A673 (cell line): ENCODE measurements around the gene ZNF639.

Source experiments
- CTCF ChIP-seq: fragments of 300-800, 200-600 bp; sonication (generic); conservative IDR thresholded peaks from 2 replicates; pipeline ENCODE4 v1.5.1; 2017; ENCODE audit warnings: low read depth, mild to moderate bottlenecking, antibody characterized with exemption, low read length, moderate library complexity, mixed read lengths
- EZH2 ChIP-seq: fragments of 200-600 bp; sonication (generic); IDR thresholded peaks from 2 replicates; pipeline ENCODE4 v1.6.1; 2017; ENCODE audit warnings: borderline replicate concordance, low read depth, mild to moderate bottlenecking, mixed read lengths, antibody characterized with exemption, low read length; ENCODE audit not compliant: poor library complexity, severe bottlenecking

GRCh38 chr3:179279837-179280236, 43.0 kb upstream of the ZNF639 start:
- TF ChIP-seq CTCF, result no peak
- TF ChIP-seq EZH2, result no peak
